ENCODE measurements around the gene TMEM151B. TPM values are rescaled to one million over a fixed set of nuclear protein-coding genes. Genes with fewer than 3 reads are reported as not detected.

The TMEM151B gene
- total RNA-seq, 2 donors from 2014 or later = 0.22 to 0.51 TPM

DNA sequence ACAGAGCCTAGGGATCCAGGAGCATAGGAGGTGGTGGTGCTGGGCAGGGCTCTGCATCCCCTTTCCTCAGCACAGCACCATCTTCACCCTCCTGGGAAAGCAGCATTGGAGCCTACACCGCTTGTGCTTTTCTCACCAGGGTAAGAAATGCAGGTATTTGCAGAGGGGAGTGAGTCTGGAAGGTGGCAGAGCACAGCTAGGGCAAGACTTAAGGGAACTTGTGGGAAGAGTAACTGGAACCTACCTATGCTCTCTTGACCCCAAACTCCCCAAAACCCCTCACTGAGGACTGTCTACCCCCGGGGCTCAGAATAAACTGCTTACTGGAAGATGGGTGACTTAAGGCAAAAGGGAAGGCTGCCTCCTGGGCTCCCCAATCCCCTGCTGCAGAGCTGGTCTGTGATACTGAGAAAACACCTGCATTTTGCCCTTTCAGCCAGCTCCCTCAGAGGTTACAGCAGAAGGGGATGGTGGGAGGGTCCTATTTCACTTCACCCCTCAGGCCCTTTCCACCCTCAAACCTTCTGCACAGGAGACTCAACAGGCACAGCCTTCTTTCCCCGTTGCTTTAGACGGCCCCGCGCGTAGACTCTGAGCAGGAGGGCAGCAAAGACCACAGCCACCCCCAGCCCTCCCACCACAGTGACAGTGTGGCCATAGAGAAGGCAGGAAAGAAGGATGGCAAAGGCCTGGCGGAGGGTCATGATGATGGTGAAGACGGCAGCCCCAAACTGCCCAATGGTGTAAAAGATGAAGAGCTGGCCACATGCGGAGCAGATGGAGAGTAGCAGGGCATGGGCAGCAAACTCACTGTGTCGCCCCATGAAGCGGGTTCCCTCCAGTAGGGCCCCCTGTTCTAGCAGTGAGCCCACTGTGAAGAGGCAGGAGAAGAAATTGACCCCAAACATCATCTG is 15.8 kb upstream of the TMEM151B start:
- WGBS, 2 experiments (ENCODE audit: insufficient coverage in 1 of 2, insufficient read length in 1 of 2) = 89 to 92% methylated on average over 7 to 12 of the region's 12 CpGs
- no peaks in the 10 kb centered on the region for H3K9me3 ChIP-seq (ENCODE audit: control insufficient read depth, low read length)
- H3K36me3 Mint-ChIP-seq (ENCODE audit: low read depth) = peaks cover 64% of the 10 kb centered on the region
- TF ChIP-seq, protein P1, sequence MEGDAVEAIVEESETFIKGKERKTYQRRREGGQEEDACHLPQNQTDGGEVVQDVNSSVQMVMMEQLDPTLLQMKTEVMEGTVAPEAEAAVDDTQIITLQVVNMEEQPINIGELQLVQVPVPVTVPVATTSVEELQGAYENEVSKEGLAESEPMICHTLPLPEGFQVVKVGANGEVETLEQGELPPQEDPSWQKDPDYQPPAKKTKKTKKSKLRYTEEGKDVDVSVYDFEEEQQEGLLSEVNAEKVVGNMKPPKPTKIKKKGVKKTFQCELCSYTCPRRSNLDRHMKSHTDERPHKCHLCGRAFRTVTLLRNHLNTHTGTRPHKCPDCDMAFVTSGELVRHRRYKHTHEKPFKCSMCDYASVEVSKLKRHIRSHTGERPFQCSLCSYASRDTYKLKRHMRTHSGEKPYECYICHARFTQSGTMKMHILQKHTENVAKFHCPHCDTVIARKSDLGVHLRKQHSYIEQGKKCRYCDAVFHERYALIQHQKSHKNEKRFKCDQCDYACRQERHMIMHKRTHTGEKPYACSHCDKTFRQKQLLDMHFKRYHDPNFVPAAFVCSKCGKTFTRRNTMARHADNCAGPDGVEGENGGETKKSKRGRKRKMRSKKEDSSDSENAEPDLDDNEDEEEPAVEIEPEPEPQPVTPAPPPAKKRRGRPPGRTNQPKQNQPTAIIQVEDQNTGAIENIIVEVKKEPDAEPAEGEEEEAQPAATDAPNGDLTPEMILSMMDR (conservative IDR thresholded peaks at IDR 0.05) = no peak
- no peaks in the 10 kb centered on the region for H3K27me3 ChIP-seq (ENCODE audit: control insufficient read depth, insufficient read depth, low read length, poor library complexity, severe bottlenecking)
- DNase-seq = peak; percentile 73
- H3K4me1 ChIP-seq (ENCODE audit: control insufficient read depth, insufficient read depth, low read length) = peaks cover 3% of the 10 kb centered on the region
- H3K4me3 Mint-ChIP-seq = no peak overlapping the region
- peak overlapping the region; percentile 45 for H3K27ac Mint-ChIP-seq
- no peaks in the 10 kb centered on the region for H3K9me3 Mint-ChIP-seq
- H3K36me3 ChIP-seq (ENCODE audit: control insufficient read depth, insufficient read depth, low read length) = peaks cover 60% of the 10 kb centered on the region
- H3K4me3 ChIP-seq (ENCODE audit: low read length) = no peak overlapping the region
- H3K4me1 Mint-ChIP-seq = peaks cover 33% of the 10 kb centered on the region
- H3K9ac ChIP-seq (ENCODE audit: extremely low read depth, low read length, poor library complexity, severe bottlenecking) = no peak overlapping the region
- no peaks in the 10 kb centered on the region for H3K27me3 Mint-ChIP-seq (ENCODE audit: insufficient read depth)
- H3K27ac ChIP-seq (ENCODE audit: low read depth, low read length) = no peak overlapping the region

DNA sequence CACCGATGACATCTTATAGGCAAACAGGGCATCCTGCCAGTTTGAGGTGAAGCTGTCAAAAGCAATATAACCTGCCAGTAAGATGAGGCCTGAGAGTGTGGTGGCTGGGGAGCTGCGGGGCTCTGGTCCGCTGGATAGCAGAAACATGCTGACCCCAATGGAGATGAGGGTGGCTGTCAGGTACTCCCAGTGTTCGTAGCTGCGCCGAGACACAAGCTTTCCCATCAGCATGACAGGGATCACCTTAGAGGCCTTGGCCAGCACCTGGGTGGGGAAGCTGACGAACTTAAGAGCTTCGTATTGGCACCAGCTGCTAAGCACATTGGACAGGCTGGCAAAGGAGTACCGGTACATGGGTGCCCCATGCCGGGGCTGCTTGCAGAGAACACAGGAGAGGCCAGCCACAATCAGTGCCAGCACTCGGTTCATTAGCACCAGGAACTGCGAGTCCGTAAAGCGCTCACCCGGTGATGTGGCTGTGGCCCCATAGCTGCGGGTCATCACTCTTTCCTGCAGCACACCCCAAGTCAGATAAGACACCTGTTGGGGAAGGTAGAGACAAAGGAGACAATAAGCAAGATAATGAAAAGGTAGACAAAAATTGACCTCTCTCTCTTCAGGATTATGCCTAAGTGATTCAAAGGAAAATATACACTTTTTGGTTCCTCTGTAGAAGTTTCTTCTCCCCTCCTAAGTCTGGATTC is 15.0 kb upstream of the TMEM151B start:
- peak; percentile 70 for DNase-seq

More for the DNA sequence above, 15.0 kb upstream of the TMEM151B start:
- peak overlapping the region; percentile 74 for H3K4me3 Mint-ChIP-seq
- Histone ChIP-seq H3K4me3 (ENCODE audit: low read length) (peak overlapping the region; percentile 96), H3K27me3 (ENCODE audit: control insufficient read depth, insufficient read depth, low read length, poor library complexity, severe bottlenecking) (no peaks in the 10 kb centered on the region), H3K36me3 (ENCODE audit: control insufficient read depth, insufficient read depth, low read length) (peaks cover 55% of the 10 kb centered on the region), H3K27ac (ENCODE audit: low read depth, low read length) (no peak overlapping the region), H3K4me1 (ENCODE audit: control insufficient read depth, insufficient read depth, low read length) (peaks cover 3% of the 10 kb centered on the region), H3K9me3 (ENCODE audit: control insufficient read depth, low read length) (no peaks in the 10 kb centered on the region), H3K9ac (ENCODE audit: extremely low read depth, low read length, poor library complexity, severe bottlenecking) (no peak overlapping the region)
- 88 to 92% methylated on average over 15 to 16 of the region's 16 CpGs for WGBS, 2 experiments (ENCODE audit: insufficient coverage in 1 of 2, insufficient read length in 1 of 2)
- H3K36me3 Mint-ChIP-seq (ENCODE audit: low read depth) = peaks cover 56% of the 10 kb centered on the region
- no peaks in the 10 kb centered on the region for H3K27me3 Mint-ChIP-seq (ENCODE audit: insufficient read depth)
- H3K4me1 Mint-ChIP-seq = peaks cover 26% of the 10 kb centered on the region
- TF ChIP-seq, protein P1 (conservative IDR thresholded peaks at IDR 0.05) = no peak
- H3K9me3 Mint-ChIP-seq = no peaks in the 10 kb centered on the region
- peak overlapping the region; percentile 13 for H3K27ac Mint-ChIP-seq
